ENCODE data around the gene BCLAF1.

DNA sequence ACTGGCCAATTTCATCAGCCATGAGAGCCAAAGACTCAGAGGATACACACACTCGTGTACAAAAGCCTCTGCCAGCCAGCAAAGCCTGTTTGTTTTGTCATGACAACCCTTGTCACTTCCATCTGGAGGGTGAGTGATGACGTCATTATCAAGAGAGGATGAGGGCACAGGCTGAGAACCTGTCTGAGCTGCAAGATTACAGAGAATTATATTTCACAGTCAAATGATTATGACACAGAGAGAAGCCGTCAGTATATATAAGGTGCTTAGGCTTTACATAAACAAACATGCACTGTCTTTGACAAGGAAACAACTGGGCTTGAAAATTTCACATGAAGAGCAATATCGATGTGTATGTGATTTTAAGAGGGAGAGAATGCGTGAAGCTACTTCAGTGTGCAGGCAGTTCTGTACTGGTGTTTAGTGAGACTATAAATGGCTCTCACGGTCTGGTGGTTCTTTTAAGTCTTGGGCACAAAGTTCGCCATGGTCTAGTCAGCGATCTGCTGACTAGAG is 36.5 kb upstream of the BCLAF1 start:
- TF ChIP-seq, protein P1, sequence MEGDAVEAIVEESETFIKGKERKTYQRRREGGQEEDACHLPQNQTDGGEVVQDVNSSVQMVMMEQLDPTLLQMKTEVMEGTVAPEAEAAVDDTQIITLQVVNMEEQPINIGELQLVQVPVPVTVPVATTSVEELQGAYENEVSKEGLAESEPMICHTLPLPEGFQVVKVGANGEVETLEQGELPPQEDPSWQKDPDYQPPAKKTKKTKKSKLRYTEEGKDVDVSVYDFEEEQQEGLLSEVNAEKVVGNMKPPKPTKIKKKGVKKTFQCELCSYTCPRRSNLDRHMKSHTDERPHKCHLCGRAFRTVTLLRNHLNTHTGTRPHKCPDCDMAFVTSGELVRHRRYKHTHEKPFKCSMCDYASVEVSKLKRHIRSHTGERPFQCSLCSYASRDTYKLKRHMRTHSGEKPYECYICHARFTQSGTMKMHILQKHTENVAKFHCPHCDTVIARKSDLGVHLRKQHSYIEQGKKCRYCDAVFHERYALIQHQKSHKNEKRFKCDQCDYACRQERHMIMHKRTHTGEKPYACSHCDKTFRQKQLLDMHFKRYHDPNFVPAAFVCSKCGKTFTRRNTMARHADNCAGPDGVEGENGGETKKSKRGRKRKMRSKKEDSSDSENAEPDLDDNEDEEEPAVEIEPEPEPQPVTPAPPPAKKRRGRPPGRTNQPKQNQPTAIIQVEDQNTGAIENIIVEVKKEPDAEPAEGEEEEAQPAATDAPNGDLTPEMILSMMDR (IDR thresholded peaks at IDR 0.05) = no peak
- no peak for TF ChIP-seq ZFX (IDR thresholded peaks at IDR 0.05; ENCODE audit: borderline replicate concordance)

All from 22Rv1 (cell line).